ENCODE measurements around the gene GPR87. TPM values are rescaled to one million over a fixed set of nuclear protein-coding genes. Genes with fewer than 3 reads are reported as not detected.
A peak's percentile ranks its signal among the peaks of the same experiment; 100 is the strongest.

GPR87 gene
- total RNA-seq, 1 donor from 2014 or later = 2.9 TPM

GRCh38 chr3:151330899-151331298, 14.3 kb upstream of the GPR87 start:
- no peaks in the 10 kb centered on the region for H3K27me3 Mint-ChIP-seq (ENCODE audit: low read depth)
- no peak for DNase-seq (ENCODE audit: low spot score in 2 of 2, unreplicated experiment in 2 of 2)
- H3K4me1 Mint-ChIP-seq = no peaks in the 10 kb centered on the region
- no peaks in the 10 kb centered on the region for H3K36me3 Mint-ChIP-seq
- H3K9me3 Mint-ChIP-seq = no peaks in the 10 kb centered on the region
- no peak overlapping the region for H3K27ac Mint-ChIP-seq
- TF ChIP-seq CTCF (IDR thresholded peaks at IDR 0.05; ENCODE audit: unreplicated experiment) = no peak
- H3K4me3 Mint-ChIP-seq = no peak overlapping the region

GRCh38 chr3:151330379-151330778, 13.8 kb upstream of the GPR87 start:
- Mint-ChIP-seq H3K36me3 (no peaks in the 10 kb centered on the region), H3K27ac (no peak overlapping the region), H3K4me3 (no peak overlapping the region), H3K27me3 (ENCODE audit: low read depth) (no peaks in the 10 kb centered on the region), H3K9me3 (no peaks in the 10 kb centered on the region), H3K4me1 (no peaks in the 10 kb centered on the region)
- TF ChIP-seq CTCF (IDR thresholded peaks at IDR 0.05; ENCODE audit: unreplicated experiment) = no peak
- DNase-seq (ENCODE audit: low spot score in 2 of 2, unreplicated experiment in 2 of 2) = no peak

- Mint-ChIP-seq H3K27me3 (ENCODE audit: low read depth) (no peaks in the 10 kb centered on the region), H3K4me1 (no peaks in the 10 kb centered on the region), H3K4me3 (no peak within 1 kb of the TSS), H3K27ac (no peak within 1 kb of the TSS), H3K9me3 (no peaks in the 10 kb centered on the region), H3K36me3 (no peaks in the 10 kb centered on the region)
- no peak for DNase-seq (ENCODE audit: low spot score in 2 of 2, unreplicated experiment in 2 of 2)
- TF ChIP-seq CTCF (IDR thresholded peaks at IDR 0.05; ENCODE audit: unreplicated experiment) = no peak
Measured at GRCh38 chr3:151329363-151329762, 12.7 kb upstream of the GPR87 start, which contains the start of gene P2RY13. Gene P2RY13, minus strand, starts transcription at chr3:151329549. Its CDS starts 21 bp downstream, at chr3:151329528.

- H3K9me3 Mint-ChIP-seq = no peaks in the 10 kb centered on the region
- no peak overlapping the region for H3K27ac Mint-ChIP-seq
- no peak overlapping the region for H3K4me3 Mint-ChIP-seq
- H3K4me1 Mint-ChIP-seq = no peaks in the 10 kb centered on the region
- H3K36me3 Mint-ChIP-seq = no peaks in the 10 kb centered on the region
- DNase-seq (ENCODE audit: low spot score in 2 of 2, unreplicated experiment in 2 of 2) = no peak
- no peaks in the 10 kb centered on the region for H3K27me3 Mint-ChIP-seq (ENCODE audit: low read depth)
- no peak for TF ChIP-seq CTCF (IDR thresholded peaks at IDR 0.05; ENCODE audit: unreplicated experiment)
Measured at GRCh38 chr3:151328298-151328995, 11.8 kb upstream of the GPR87 start.

- Mint-ChIP-seq H3K9me3 (no peaks in the 10 kb centered on the region), H3K4me1 (no peaks in the 10 kb centered on the region), H3K27ac (no peak overlapping the region), H3K4me3 (no peak overlapping the region), H3K36me3 (peaks cover under 1% of the 10 kb centered on the region), H3K27me3 (ENCODE audit: low read depth) (no peaks in the 10 kb centered on the region)
- DNase-seq (ENCODE audit: low spot score in 2 of 2, unreplicated experiment in 2 of 2) = no peak
- peak; percentile 70 for TF ChIP-seq CTCF (IDR thresholded peaks at IDR 0.05; ENCODE audit: unreplicated experiment)
Measured at GRCh38 chr3:151327571-151328198, 11.1 kb upstream of the GPR87 start.
